GM19372 (cell line): ENCODE data around the gene CLTC.
"Not testable (repeated sequence)": the region's sequence is repeated elsewhere in the genome, so short reads cannot be mapped to it uniquely, and the experiment has no call there.

Source experiments
- ATAC-seq: cut with Tn5 transposase; IDR thresholded peaks from one replicate; pipeline ENCODE4 v1.9.1; 2021; ENCODE audit warnings: mild to moderate bottlenecking, low read depth, moderate library complexity; ENCODE audit not compliant: unreplicated experiment

CLTC gene

DNA sequence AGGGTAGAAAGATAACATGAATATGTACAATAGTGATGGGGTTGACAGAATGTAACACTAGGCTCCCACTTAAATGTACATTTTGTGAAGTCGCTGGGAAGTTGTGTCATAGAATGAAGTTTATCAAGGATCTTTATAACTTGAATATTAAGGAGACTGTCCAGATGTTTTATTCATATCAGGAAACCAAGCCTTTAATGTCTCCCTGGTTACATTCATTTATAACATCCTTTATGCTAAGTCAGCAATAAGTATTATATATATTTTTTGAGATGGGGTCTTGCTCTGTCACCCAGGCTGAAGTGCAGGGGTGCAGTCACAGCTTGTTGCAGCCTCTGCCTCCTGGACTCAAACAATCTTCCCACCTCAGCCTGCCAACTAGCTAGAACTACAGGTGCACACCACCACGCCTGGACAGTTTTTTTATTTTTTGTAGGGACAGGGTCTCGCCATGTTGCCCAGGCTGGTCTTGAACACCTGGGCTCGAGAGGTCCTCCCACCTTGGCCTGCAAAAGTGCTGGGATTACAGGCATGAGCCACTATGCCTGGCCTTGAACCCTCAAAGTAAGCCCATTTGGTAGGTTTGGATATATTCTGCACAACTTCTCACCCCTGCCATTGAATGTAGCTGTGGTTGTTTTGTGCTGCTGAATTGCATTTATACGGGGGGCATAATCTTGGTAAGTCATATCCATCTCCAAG is 14.1 kb downstream of the CLTC start:
- ATAC-seq: no peak

- no peak for ATAC-seq
Observed at GRCh38 chr17:59634632-59635541, 15.2 kb downstream of the CLTC start.

- no peak for ATAC-seq
Observed at GRCh38 chr17:59637611-59638310, 18.1 kb downstream of the CLTC start.

- ATAC-seq: no peak
Observed at GRCh38 chr17:59638553-59638952, 18.9 kb downstream of the CLTC start.

DNA sequence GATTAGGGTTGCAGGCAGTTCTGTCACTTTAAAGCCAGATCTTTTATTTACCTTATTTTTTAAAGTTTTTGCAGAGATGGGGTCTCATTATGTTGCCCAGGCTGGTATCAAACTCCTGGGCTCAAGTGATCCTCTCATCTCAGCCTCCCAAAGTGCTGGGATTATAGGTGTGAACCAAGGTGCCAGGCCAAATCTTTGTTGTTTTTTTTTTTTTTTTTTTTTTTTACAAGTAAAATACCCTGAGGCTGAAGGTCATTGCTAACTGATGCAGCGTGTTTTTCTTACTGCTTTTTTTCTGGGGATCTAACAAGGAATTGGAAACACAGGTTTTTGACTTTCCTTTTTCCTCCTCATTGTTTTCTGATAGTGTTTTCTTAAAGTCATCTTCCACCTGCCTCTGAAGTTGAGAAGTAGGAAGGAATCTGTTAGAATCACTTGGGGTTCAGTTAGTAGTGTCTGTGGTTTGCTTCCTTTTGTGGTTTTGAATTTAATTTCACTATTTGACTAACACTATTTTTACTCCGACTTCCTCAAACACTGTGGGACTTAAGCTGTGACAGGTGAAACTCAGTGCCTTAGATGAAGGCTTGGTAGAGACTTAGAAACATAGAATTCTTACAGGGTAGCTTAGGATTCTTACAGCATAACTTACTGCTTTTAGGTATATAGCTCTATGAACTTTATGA is 22.2 kb downstream of the CLTC start:
- peak; percentile 74 for ATAC-seq

GRCh38 chr17:59642565-59642964 is 22.9 kb downstream of the CLTC start:
- no peak for ATAC-seq

- ATAC-seq: no peak
Observed at GRCh38 chr17:59643159-59644140, 23.8 kb downstream of the CLTC start.

GRCh38 chr17:59647288-59647687 is 27.6 kb downstream of the CLTC start:
- no peak for ATAC-seq

GRCh38 chr17:59649886-59650285 is 30.2 kb downstream of the CLTC start:
- ATAC-seq: no peak

DNA sequence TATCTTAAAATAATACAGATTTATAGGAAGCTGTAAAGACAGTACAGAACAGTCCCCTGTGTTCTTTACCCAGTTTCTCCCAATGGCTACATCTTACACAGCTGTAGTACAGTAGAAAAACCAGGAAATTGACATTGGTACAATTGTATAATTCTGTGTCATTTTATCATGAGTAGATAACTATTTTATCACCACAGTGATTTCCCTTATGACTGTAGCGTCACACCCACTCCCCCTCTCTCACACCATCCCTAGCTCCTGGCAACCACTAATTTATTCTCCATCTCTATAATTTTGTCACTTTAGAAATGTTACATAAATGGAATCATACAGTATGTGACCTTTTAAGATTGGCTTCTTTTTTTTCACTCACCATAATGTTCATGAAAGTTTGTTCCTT is 30.9 kb downstream of the CLTC start:
- ATAC-seq: no peak

- ATAC-seq: no peak
Observed at GRCh38 chr17:59651346-59651745, 31.7 kb downstream of the CLTC start.

GRCh38 chr17:59652119-59652518 is 32.4 kb downstream of the CLTC start:
- ATAC-seq: no peak

DNA sequence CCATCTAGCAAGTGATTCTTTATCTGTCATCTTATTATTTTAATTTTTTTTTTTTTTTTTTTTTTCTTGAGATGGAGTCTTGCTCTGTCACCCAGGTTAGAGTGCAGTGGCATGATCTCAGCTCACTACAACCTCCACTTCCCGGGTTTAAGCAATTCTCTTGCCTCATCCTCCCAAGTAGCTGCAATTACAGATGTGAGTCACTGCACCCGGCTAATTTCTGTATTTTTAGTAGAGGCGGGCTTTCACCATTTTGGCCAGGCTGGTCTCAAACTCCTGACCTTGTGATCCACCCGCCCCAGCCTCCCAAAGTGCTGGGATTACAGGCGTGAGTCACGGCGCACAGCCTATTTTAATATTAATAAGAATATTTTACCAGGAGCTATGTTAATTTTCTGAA is 36.9 kb downstream of the CLTC start:
- ATAC-seq: not testable (repeated sequence)

DNA sequence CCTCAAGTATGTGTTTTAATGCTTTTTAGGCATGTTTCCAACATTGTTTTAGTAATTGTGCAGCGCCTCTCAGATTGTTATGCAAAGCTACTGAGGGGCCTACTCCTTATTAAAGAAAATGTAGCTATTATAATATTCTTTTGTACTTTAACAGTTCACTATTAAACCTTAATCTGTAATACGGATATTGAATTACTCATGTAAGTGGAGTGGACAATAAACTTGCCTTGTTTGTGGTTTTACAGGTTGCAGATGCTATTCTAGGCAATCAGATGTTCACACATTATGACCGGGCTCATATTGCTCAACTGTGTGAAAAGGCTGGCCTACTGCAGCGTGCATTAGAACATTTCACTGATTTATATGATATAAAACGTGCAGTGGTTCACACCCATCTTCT is 46.5 kb downstream of the CLTC start:
- no peak for ATAC-seq

- ATAC-seq: no peak
Observed at GRCh38 chr17:59668816-59669215, 49.1 kb downstream of the CLTC start.

DNA sequence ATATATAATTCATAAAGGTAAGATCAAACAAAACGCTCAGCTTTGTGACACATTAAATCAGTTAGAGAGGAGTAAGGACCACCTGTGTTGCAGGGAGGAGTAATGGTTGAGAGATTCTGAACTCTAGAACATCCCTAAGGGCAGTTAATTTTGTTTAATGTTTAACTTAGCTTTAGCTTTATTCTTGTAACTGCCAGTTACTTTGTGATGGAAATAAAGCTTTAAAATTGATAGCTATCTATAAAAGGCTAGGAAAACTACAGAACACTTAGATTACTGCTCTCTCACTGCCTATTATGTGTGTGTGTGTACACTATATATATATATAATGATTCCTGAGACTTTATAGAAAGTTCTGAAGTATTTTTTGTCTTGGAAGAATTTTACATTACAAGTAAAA is 49.7 kb downstream of the CLTC start:
- no peak for ATAC-seq

GRCh38 chr17:59669944-59670343 is 50.2 kb downstream of the CLTC start:
- ATAC-seq: no peak

DNA sequence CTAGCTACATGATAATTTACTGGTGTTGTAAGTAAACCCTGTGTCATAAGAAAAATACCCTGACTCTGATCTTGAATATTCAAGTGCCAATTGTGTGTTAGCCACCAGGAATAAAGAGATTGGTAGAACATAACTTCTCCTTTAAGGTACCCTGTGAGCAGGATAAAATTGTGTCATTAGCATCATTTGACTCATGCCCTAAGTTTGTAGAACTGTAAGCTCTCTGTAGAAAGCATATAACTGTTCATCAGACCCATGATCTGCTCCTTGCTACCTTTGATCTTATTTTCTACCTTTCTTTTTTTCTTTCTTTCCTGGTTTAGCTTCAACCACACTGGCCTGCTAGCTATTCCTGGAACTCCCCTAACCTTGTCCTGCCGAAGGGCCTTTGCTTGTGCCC is 51.7 kb downstream of the CLTC start:
- no peak for ATAC-seq

DNA sequence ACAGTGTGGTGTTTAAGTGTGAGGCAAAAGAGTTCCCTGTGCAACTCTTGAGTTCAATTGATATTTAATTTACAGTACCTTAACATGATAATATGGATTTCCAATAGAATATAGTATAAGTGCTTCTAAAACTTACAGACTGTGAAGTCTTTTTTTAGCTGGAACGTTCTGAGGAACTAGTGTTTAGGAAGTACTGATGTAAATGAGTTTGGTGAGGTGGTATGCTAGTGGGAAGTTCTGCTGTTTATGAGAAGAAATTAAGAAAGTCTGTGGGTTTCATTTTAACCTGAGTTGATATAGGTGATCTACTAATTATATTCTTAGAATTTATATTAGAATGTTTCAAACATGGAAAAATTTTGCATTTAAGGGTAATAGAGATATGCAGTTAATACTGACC is 55.5 kb downstream of the CLTC start:
- no peak for ATAC-seq

- no peak for ATAC-seq
Observed at GRCh38 chr17:59676716-59677115, 57.0 kb downstream of the CLTC start.
